AG09309 (cell line): Measurements from ENCODE around the gene HCN3.
"Not testable (repeated sequence)": the region's sequence is repeated elsewhere in the genome, so short reads cannot be mapped to it uniquely, and the experiment has no call there.

Source experiments
- DNase-seq: peaks from one replicate; pipeline ENCODE4 v3.0.0-alpha.2; 2010; ENCODE audit warnings: low read depth
- H3K4me3 ChIP-seq: 2 replicates; pipeline ENCODE4 v1.5.1; 2011; ENCODE audit warnings: mild to moderate bottlenecking, low read depth, low read length, moderate library complexity; ENCODE audit not compliant: control insufficient read depth
- CTCF ChIP-seq: IDR thresholded peaks from 2 replicates; pipeline ENCODE4 v1.5.1; 2011; ENCODE audit warnings: mild to moderate bottlenecking, low read depth, low read length, inconsistent platforms; ENCODE audit not compliant: insufficient read depth, control insufficient read depth; ENCODE audit errors: missing control alignments

HCN3 gene

GRCh38 chr1:155285631-155286044 is 8.4 kb downstream of the HCN3 start:
- no peak for TF ChIP-seq CTCF
- no peak for DNase-seq
- H3K4me3 ChIP-seq: no peak overlapping the region

- TF ChIP-seq CTCF: no peak
- no peak for DNase-seq
- no peak overlapping the region for H3K4me3 ChIP-seq
Observed at GRCh38 chr1:155286544-155286943, 9.3 kb downstream of the HCN3 start.

GRCh38 chr1:155287987-155288543 is 10.8 kb downstream of the HCN3 start:
- no peak overlapping the region for H3K4me3 ChIP-seq
- no peak for DNase-seq
- TF ChIP-seq CTCF: no peak

GRCh38 chr1:155291006-155291405 is 13.7 kb downstream of the HCN3 start:
- DNase-seq: not testable (repeated sequence)

GRCh38 chr1:155293086-155293749 is 16.0 kb downstream of the HCN3 start:
- no peak for TF ChIP-seq CTCF
- H3K4me3 ChIP-seq: no peak overlapping the region
- no peak for DNase-seq

More at GRCh38 chr1:155291006-155291405, 13.7 kb downstream of the HCN3 start:
- H3K4me3 ChIP-seq: not testable (repeated sequence)

- H3K4me3 ChIP-seq: no peak overlapping the region
- DNase-seq: no peak
- TF ChIP-seq CTCF: no peak
Observed at GRCh38 chr1:155294520-155295182, 17.4 kb downstream of the HCN3 start.
